Esophagus (tissue), 2 donors: ENCODE measurements around the gene TDRD9. TPM values are rescaled to one million over a fixed set of nuclear protein-coding genes. Genes with fewer than 3 reads are reported as not detected.

Experiments
- H3K27ac ChIP-seq, 2 donors: one replicate each; pipeline ENCODE4 v1.5.1; 2013; ENCODE audit warnings: low read depth in 2 of 2, mild to moderate bottlenecking in 2 of 2, inconsistent platforms in 1 of 2, low read length in 1 of 2, moderate library complexity in 1 of 2
- H3K27me3 ChIP-seq, 2 donors: one replicate each; pipeline ENCODE4 v1.6.1; 2013; ENCODE audit warnings: low read length in 2 of 2, control low read depth in 1 of 2, mild to moderate bottlenecking in 1 of 2; ENCODE audit not compliant: insufficient read depth in 2 of 2, control insufficient read depth in 1 of 2
- H3K36me3 ChIP-seq, 2 donors: one replicate each; pipeline ENCODE4 v1.6.1; 2013; ENCODE audit warnings: low read length in 1 of 2; ENCODE audit not compliant: control insufficient read depth in 2 of 2, insufficient read depth in 2 of 2
- H3K4me1 ChIP-seq, 2 donors: one replicate each; pipeline ENCODE4 v1.6.1; 2013; ENCODE audit warnings: low read length in 1 of 2; ENCODE audit not compliant: control insufficient read depth in 2 of 2, insufficient read depth in 2 of 2
- H3K4me3 ChIP-seq, 2 donors: one replicate each; pipeline ENCODE4 v1.5.1; 2013; ENCODE audit warnings: low read length in 2 of 2, mild to moderate bottlenecking in 2 of 2, low read depth in 1 of 2, moderate library complexity in 1 of 2
- H3K9me3 ChIP-seq, 2 donors: one replicate each; pipeline ENCODE4 v1.6.1; 2013; ENCODE audit warnings: mild to moderate bottlenecking in 2 of 2, low read depth in 1 of 2, low read length in 1 of 2, moderate library complexity in 1 of 2; ENCODE audit not compliant: control insufficient read depth in 2 of 2, insufficient read depth in 1 of 2
- WGBS, 2 donors: extraction: QIAGEN DNeasy Blood & Tissue Kit; methylation state at CpG; one replicate each; pipeline ENCODE4 v1.1.7; 2013; 5-methylcytosine and 5-hydroxymethylcytosine counted together
- polyA plus RNA-seq, 2 donors: library from polyadenylated mRNA; stranded (reverse); fragments of 200-250 nt; gene quantifications; one replicate each; pipeline ENCODE4 v1.2.3, GENCODE V29; 2013
- donor health status: healthy with polysubstance abuse.
- donor health status: Bipolar disorder and iron deficiency.

The TDRD9 gene
- polyA plus RNA-seq, 2 donors = 0.28 to 0.39 TPM

DNA sequence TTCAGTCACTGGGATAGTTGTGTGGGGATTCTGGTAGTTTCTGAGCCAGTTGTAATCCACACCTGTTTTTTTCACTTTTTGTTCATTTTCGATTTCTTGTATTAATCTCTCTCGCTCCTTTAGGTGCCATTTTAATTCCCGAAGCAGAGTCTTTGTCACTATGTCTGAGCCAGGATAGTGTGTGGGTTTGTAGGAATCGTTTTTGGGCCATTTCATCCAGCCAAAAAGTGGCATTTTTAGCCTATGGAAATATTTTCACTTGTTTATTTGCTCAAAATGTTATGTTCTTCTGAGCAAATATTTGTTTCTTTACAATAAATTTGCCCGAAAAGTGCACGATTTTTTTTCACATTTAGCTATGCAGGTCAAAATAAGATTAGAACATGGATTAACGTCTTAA, 13.2 kb downstream of the TDRD9 start:
- H3K4me1 ChIP-seq = no peaks in the 10 kb centered on the region
- H3K4me3 ChIP-seq = no peak overlapping the region
- WGBS, 2 donors = 73 to 77% methylated on average over 7 of the region's 7 CpGs
- H3K9me3 ChIP-seq = no peaks in the 10 kb centered on the region
- no peaks in the 10 kb centered on the region for H3K36me3 ChIP-seq
- peaks cover 0 to 2% of the 10 kb centered on the region in 2 donors for H3K27me3 ChIP-seq
- H3K27ac ChIP-seq = no peak overlapping the region

DNA sequence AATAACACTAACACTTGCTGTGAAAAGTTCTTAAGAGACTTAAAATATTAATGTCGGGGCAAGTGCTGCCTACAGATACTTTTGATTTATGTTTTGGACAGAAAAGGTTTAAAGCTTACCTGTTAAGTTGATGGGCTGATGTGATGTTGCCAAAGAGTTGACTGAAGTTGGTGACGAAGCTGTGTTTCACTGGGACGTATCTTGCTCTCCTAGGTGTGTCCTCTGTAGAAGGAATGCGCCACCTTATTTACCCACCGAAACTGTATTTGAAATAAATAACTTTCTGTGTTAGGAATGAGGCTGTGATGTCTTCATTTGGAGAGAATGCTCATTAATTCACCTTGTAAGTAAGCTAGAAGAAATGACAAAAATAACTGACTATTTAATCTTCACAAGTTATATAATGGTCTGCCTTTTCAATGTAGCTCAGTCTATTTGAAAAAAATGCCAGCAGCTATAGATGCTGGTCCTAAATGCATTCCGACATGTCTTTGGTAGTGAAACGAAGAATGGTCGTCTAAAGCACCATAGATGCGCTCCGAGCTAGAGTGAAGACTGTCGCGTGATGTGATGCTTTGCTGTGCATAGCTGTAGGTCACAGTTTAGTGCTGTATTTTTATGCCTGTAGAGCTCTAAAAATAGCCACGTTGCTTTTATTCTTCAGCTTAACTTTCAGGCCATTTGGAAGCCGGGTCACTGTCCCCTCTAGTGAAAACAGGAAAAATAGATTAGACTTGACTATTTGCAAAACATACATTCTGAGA, 13.9 kb downstream of the TDRD9 start, which contains the start of gene RD3L:
RD3L (minus strand) TSS at position 557 of the 764 bp plus-strand sequence. CDS start 834 bp downstream, outside the sequence.
- WGBS, 2 donors = 80 to 83% methylated on average over 14 of the region's 14 CpGs
- Histone ChIP-seq H3K27ac (no peak within 1 kb of the TSS), H3K4me1 (no peaks in the 10 kb centered on the region), H3K36me3 (no peaks in the 10 kb centered on the region), H3K4me3 (no peak within 1 kb of the TSS), H3K9me3 (no peaks in the 10 kb centered on the region), H3K27me3 (peaks cover 0 to 2% of the 10 kb centered on the region in 2 donors)

DNA sequence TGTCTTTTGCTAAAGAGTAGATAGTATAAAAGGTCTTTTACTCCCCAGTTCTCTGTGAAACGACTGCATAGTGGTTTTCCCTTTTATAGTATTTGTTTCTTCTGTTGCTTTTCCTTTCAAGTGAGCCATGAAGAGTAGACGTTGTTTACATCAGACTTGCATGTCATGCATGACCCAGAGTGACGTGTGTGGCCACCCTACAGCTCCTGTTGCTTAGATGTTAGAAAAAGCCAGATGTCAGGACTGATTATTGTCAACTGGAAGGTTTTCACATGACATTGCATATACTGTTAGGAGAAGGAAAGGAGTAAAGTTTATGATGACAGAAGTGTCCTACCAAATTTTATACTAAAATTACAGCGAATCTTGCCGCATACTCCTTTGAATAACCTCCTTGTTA, 15.4 kb downstream of the TDRD9 start:
- Histone ChIP-seq H3K4me3 (no peak overlapping the region), H3K36me3 (no peaks in the 10 kb centered on the region), H3K9me3 (no peaks in the 10 kb centered on the region), H3K27me3 (peaks cover 0 to 2% of the 10 kb centered on the region in 2 donors), H3K27ac (no peak overlapping the region), H3K4me1 (no peaks in the 10 kb centered on the region)
- 53 to 59% methylated on average over 5 of the region's 5 CpGs for WGBS, 2 donors

DNA sequence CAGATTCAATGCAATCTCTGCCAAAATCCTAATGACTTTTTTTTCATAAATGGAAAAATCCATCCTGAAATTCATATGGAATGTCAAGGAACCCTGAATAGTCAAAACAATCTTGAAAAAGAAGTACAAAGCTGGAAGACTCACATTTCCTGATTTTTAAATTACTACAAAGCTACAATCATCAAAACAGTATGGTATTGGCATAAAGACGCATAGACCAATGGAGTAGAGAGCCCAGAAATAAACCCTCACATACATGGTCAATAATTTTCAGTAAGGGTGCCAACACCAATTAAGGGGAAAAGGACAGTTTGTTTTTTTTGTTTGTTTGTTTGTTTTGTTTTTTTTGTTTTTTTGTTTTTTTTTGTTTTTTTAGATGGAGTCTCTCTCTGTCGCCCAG, 18.7 kb downstream of the TDRD9 start:
- H3K36me3 ChIP-seq = no peaks in the 10 kb centered on the region
- no peak overlapping the region for H3K4me3 ChIP-seq
- no peak overlapping the region for H3K27ac ChIP-seq
- H3K27me3 ChIP-seq = peaks cover 0 to 2% of the 10 kb centered on the region in 2 donors
- no peaks in the 10 kb centered on the region for H3K9me3 ChIP-seq
- 97% methylated on average over 2 of the region's 2 CpGs for WGBS, 2 donors
- H3K4me1 ChIP-seq = no peaks in the 10 kb centered on the region

DNA sequence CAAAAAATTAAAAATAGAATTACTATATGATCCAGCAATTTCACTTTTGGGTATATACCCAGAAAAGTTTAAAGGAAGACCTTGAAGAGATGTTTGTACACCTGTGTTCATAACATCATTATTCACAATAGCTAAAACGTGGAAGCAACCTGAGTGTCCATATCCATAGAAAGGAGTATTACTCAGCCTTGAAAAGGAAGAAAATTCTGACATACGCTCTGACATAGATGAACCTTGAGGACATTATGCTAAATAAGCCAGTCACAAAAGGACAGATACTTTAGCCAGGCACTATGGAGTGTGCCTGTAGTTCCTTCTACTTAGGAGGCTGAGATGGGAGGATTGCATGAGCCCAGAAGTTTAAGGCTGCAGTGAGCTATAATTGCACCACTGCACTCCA, 20.2 kb downstream of the TDRD9 start:
- no peak overlapping the region for H3K27ac ChIP-seq

DNA sequence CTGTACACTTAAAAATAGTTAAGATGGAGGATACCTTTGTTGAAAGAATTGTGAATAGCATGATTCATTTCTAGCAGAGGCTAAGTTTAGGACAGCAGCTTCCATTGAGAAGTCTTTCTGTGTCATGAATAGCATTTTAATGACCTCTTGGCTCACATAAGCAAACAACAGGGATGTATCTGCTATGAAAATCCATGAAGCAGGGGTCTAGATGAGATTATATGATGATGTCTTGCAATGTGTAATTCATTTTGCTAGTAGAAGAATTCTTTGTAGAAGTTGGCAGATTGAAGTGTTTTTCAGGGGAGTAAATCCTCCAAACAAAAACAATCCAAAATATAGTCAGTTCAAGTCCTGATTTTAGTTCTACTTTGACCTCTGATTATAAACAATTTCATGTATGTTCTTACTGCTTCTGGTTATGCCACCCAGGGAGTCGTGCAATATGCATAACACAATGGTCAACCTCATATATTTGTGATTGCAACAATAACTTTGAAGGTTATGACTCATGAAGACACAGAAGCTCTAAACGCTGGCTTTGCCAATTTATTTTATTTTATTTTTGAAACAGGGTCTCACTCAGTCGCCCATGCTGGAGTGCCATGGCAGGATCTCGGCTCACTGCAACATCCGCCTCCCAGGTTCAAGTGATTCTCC, 21.0 kb downstream of the TDRD9 start:
- 58 to 70% methylated on average over 5 of the region's 5 CpGs for WGBS, 2 donors
- no peaks in the 10 kb centered on the region for H3K4me1 ChIP-seq

More for the DNA sequence above, 20.2 kb downstream of the TDRD9 start:
- no peak overlapping the region for H3K4me3 ChIP-seq
- no peaks in the 10 kb centered on the region for H3K4me1 ChIP-seq
- peaks cover 0 to 2% of the 10 kb centered on the region in 2 donors for H3K27me3 ChIP-seq
- H3K36me3 ChIP-seq = no peaks in the 10 kb centered on the region
- 82 to 83% methylated on average over 2 of the region's 2 CpGs for WGBS, 2 donors
- H3K9me3 ChIP-seq = no peaks in the 10 kb centered on the region

DNA sequence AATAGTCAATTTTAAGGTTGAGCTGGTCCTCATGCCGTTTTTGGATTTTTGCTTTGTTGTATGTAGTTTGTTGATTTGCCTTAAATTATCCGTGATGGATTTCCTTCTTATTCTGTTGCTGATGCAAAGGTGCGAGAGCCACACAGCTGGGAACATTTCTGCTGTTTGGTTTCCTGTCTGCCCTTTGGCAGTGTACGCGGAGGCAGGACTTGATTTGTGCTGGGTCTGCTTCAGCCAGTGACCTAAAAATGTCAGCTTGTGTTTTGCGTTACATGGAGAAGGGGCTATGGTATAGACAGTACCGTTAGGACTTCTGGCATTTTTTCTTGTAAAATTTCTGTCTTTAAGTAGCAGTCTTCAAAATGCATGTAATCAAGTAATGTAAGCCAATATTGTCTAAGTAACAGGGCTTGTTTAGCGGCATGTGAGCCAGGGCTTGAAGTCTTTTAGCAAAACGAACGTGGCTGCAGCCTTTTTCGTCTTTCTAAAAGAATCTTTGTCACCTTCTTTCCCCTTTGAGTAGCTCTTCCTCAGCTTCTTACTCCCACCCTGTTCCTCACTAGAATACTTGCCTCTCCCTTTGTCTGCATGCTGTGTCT, 32.3 kb downstream of the TDRD9 start:
- H3K27me3 ChIP-seq = no peaks in the 10 kb centered on the region
- H3K9me3 ChIP-seq = no peaks in the 10 kb centered on the region
- no peaks in the 10 kb centered on the region for H3K4me1 ChIP-seq
- 58% methylated on average over 11 of the region's 11 CpGs for WGBS, 2 donors
- H3K27ac ChIP-seq = no peak overlapping the region
- no peak overlapping the region for H3K4me3 ChIP-seq
- no peaks in the 10 kb centered on the region for H3K36me3 ChIP-seq

More for the DNA sequence above, 21.0 kb downstream of the TDRD9 start:
- H3K4me3 ChIP-seq = no peak overlapping the region
- H3K27me3 ChIP-seq = peaks cover 0 to 2% of the 10 kb centered on the region in 2 donors
- no peaks in the 10 kb centered on the region for H3K9me3 ChIP-seq
- H3K36me3 ChIP-seq = no peaks in the 10 kb centered on the region
- no peak overlapping the region for H3K27ac ChIP-seq

DNA sequence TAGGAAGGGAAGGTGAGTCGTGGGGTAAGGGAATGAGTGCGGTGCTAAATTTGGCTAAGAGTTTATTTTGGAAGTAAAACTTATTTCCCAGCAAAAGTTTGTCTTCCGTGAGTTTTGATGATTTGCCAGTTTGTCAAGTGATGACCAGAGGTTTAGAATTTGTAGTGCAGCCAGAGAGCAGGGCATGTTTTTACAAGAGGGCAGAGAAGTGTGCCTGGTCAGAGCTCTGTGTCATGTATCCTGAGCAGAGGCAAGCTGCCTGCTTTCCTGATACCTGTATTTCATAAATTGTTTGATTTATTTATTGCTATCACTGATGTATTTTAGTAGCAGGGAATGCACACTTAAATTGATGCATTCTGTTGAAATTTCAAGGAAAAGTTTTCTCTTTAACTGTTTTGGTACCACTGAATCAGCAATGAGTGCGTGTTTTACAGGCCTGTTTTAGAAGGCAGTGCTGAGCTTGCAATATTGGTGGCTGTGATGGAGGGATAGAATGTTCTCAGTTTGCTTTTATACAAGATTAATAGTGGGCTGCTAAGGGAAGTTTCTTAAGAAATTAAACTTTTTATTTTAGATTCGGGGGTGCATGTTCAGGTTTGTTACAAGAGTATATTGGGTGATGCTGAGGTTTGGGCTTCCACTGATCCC, 33.8 kb downstream of the TDRD9 start:
- H3K27ac ChIP-seq = no peak overlapping the region
- no peaks in the 10 kb centered on the region for H3K9me3 ChIP-seq
- 69 to 76% methylated on average over 5 of the region's 5 CpGs for WGBS, 2 donors
- no peaks in the 10 kb centered on the region for H3K4me1 ChIP-seq
- no peaks in the 10 kb centered on the region for H3K27me3 ChIP-seq
- no peak overlapping the region for H3K4me3 ChIP-seq
- no peaks in the 10 kb centered on the region for H3K36me3 ChIP-seq

DNA sequence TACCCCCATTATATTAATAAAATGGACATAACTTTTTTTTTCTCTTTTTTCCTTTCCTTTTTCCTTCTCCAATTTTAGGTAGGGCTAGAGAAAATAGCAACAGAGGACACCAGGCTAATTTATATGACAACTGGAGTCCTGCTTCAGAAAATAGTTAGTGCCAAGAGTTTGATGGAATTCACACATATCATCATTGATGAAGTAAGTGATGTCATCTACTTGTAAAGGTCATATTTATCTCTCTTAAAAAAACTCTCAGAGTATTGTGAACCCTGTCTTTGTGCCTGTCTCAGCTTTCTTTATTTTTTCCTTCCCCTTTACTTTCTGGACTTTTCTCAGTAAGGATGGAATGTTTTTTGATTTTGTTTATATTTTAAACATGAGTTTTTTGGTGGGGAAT, 38.4 kb downstream of the TDRD9 start:
- H3K9me3 ChIP-seq = no peaks in the 10 kb centered on the region
- no peak overlapping the region for H3K27ac ChIP-seq
- no peaks in the 10 kb centered on the region for H3K4me1 ChIP-seq
- no peak overlapping the region for H3K4me3 ChIP-seq
- H3K27me3 ChIP-seq = no peaks in the 10 kb centered on the region
- no peaks in the 10 kb centered on the region for H3K36me3 ChIP-seq
